Muscle of back (tissue), 11 donors: ENCODE measurements around the gene C1QTNF2. TPM values are rescaled to one million over a fixed set of nuclear protein-coding genes. Genes with fewer than 3 reads are reported as not detected.

Experiments used
- DNase-seq, 3 donors: peaks; one replicate each; pipeline versions ENCODE4 v3.0.0 to v3.0.0-alpha.2; 2013
- polyA plus RNA-seq, 10 donors: library from polyadenylated mRNA; unstranded; fragments of 120-200 nt; gene quantifications; one replicate each; pipeline ENCODE4 v1.2.1, GENCODE V29; 2013; ENCODE audit not compliant: insufficient read length in 10 of 10

C1QTNF2 gene
- polyA plus RNA-seq, 10 donors = 17.6 to 44.1 (median 21.9) TPM

DNA sequence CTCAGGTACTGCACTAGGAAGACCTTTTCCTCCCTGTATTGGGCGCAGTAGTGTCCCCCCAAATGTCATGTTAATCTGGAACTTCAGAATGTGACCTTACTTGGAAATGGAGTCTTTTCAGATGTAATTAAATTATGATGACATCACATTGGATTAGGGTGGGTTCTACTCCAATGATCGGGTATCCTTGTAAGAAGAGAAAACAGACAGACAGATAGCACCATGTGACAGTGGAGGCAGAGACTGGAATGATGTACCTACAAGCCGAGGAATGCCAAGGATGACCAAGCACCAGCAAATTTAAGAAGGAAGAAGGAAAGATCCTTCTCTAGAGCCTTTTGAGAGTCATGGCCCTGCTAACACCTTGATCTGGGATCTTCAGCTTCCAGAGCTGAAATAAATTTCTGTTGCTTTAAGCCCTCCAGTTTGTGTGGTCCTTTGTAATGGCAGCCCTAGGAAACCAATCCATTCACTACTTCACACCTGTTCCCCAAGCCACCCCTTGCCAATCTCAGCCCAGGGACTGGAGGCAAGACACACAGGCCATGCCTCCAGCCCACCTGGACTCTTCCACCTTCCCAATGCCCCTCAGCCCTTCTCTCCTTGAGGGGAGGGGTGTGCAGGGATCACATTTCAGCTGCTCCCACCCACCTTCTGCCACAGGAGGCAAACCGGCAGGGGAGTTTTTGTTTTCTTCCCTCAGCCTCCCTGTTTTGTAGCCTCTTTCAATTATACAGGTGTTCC lies 59.7 kb downstream of the C1QTNF2 start:
- DNase-seq = no peak

DNA sequence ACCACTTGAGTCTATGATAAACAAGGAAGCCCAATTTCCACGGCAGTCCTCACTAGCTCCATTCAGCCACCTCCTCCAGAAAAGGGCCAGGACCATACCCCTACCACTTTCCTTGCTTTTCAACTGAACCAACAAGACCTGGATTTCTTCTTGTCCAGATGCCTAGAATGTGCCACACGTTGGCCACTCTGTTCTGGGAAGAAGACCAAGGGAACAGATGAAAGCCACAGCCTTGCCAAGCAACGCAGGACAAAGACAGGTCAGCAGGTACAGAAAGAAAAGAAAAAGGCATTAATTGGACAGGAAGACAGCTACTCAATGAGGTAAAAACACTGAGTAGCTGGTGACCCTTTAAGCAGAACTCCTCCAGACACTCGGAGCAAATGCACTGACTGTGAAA lies 60.3 kb downstream of the C1QTNF2 start:
- no peak for DNase-seq

DNA sequence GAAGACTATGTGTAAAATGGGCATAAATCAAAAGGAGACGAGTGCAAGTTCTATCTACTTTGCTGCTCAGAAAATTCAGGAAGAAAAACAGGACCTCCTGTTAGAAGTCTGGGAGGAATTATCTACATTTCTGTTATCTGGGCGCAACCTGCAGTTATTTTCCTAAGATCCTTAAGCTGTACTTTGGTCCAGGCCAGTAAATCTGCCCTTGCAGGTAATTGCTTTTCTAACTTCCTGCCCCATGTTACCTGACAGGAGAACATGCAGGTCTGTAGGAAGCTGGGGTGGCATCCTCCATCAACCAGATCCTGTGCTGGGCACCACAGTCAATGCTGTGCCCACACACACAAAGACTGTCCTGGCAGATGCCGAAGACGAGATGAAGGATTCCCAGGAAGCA lies 63.7 kb downstream of the C1QTNF2 start:
- no peak for DNase-seq

DNA sequence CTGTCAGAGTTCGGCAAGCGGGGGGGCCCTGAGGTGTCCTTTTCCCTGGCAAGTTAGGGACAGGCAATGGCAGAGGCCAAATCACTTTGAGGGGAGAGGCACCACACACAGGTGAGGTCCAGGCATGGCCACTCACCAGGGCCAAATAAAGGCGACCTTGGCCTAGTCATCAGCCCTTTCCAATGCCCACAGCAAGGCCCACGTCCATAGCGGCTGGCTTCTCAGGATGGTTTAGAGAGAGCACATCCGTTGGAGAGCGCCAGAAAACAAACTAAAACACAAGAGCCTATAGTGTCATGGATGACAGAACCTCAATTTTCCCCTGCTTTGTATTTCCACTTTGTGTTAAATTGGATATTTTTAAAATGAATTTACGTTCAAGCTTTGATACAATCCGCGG lies 65.1 kb downstream of the C1QTNF2 start:
- DNase-seq = no peak

DNA sequence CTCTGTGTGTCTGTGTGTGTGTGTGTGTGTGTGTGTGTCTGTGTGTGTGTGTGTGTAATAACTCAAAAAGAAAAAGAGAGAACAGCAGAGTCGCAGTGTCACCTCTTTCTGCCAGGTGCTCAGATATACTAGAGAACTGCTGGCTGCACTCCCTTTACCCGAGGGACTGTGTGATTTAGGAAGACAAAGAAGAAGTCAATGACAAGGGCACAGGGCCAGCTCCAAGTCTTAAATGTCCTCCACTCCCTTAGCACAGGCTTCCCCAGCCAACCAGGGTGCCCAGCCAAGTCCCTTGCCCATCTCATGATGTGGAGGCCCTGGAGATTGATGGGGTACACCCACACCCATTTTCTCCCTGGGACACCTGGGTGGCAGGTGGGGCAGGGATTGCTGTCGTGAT lies 66.7 kb downstream of the C1QTNF2 start:
- no peak for DNase-seq

DNA sequence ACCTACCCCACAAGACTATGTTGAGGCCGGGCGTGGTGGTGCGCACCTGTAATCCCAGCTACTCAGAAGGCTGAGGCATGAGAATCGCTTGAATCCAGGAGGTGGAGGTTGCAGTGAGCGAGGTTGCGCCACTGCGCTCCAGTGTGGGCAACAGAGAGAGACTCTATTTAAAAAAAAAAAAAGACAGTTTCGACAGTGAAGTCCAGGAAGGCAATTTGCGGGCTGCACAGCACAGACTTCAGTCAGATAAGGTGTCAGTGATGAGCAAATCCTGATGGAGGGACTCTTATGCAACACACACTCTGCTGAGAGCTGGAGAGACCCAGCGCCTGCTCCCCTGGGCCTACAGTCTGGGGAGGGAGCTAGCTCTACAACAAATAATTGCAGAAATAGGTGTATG lies 72.2 kb downstream of the C1QTNF2 start:
- no peak for DNase-seq

DNA sequence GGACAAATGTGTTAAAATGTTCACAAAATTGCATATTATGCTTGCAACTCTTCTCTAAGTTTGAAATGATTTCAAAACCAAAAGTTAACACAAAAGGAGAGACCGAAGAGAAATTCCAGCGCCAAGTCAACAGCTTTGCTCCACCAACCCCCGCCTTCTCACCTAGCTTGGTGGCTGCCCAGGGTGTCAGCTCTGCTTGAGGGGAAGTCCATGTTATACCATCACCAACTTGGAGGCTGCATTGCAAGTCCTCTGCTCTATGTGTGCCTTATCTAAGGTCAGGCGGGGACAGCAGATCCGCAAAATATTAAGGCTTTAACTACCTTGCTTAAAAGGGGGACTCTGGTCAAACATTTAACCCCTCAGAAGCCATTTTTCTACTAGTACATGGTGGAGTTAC lies 72.7 kb downstream of the C1QTNF2 start:
- DNase-seq = no peak

Other genes starting within 250 kb of the C1QTNF2 start
- under 1 TPM in 4 of 10 donors, not detected in 6; 0.23 to 0.37 (median 0.27) TPM for gene FABP6, start 141.1 kb downstream of the C1QTNF2 start, polyA plus RNA-seq
- gene CCNJL, start 58.1 kb downstream of the C1QTNF2 start, polyA plus RNA-seq = 1 to 10 TPM; 3.9 to 7.4 (median 5.4) TPM
- 10 to 100 TPM in 6 of 10 donors, 1 to 10 TPM in 4; 8.0 to 17.7 (median 10.9) TPM for gene FAM200C, start 29.4 kb upstream of the C1QTNF2 start, polyA plus RNA-seq
- gene SLU7, start 48.5 kb upstream of the C1QTNF2 start, polyA plus RNA-seq = 10 to 100 TPM; 34.6 to 45.0 (median 40.0) TPM
- gene PTTG1, start 51.2 kb upstream of the C1QTNF2 start, polyA plus RNA-seq = 10 to 100 TPM; 19.6 to 52.6 (median 34.0) TPM